Measurements from ENCODE around the gene PNMA6A. TPM values are rescaled to one million over a fixed set of nuclear protein-coding genes. Genes with fewer than 3 reads are reported as not detected.
A peak's percentile ranks its signal among the peaks of the same experiment; 100 is the strongest.
"Not testable (repeated sequence)": the region's sequence is repeated elsewhere in the genome, so short reads cannot be mapped to it uniquely, and the experiment has no call there.

PNMA6A gene
- 1.2 TPM for total RNA-seq
- long read RNA-seq, partial matches to known transcripts = 0 of 1 reads
- long read RNA-seq, other reads (novel, unspliced or antisense) = 1 of 1 reads

- peak; percentile 65 to 82 for ATAC-seq
- H3K36me3 ChIP-seq; H3K27me3 ChIP-seq (ENCODE audit: low read depth); intact Hi-C loops (cut with DNase I); H3K27ac ChIP-seq; DNase-seq; H3K4me1 ChIP-seq; H3K9me3 ChIP-seq; H3K4me3 ChIP-seq: not testable (repeated sequence)
These were observed at the start of gene PNMA6A for GRCh38 chrX:153071909-153072583. TSS of gene PNMA6A (plus strand) at chrX:153072454. CDS start at chrX:153073063, 609 bp downstream.

- H3K36me3 ChIP-seq; H3K27ac ChIP-seq; H3K9me3 ChIP-seq; H3K4me3 ChIP-seq; H3K4me1 ChIP-seq; DNase-seq; ATAC-seq; H3K27me3 ChIP-seq (ENCODE audit: low read depth); intact Hi-C loops (cut with DNase I): not testable (repeated sequence)
These were observed 45.8 kb upstream of the PNMA6A start for GRCh38 chrX:153026501-153026900.

GRCh38 chrX:153028487-153028886, 43.8 kb upstream of the PNMA6A start:
- H3K27ac ChIP-seq; intact Hi-C loops (cut with DNase I); H3K9me3 ChIP-seq; H3K36me3 ChIP-seq; H3K4me3 ChIP-seq; H3K27me3 ChIP-seq (ENCODE audit: low read depth); DNase-seq; H3K4me1 ChIP-seq; ATAC-seq: not testable (repeated sequence)

- DNase-seq = no peak
- intact Hi-C loops (cut with DNase I) = no loop called here
These were observed 43.1 kb upstream of the PNMA6A start for GRCh38 chrX:153029162-153029561.

GRCh38 chrX:153029875-153030274, 42.4 kb upstream of the PNMA6A start:
- Histone ChIP-seq H3K27ac (no peak overlapping the region), H3K27me3 (ENCODE audit: low read depth) (no peaks in the 10 kb centered on the region), H3K4me1 (no peaks in the 10 kb centered on the region), H3K4me3 (no peak overlapping the region), H3K9me3 (no peaks in the 10 kb centered on the region), H3K36me3 (no peaks in the 10 kb centered on the region)
- no peak for TF ChIP-seq CTCF (IDR thresholded peaks at IDR 0.05)
- DNase-seq (no peak), ATAC-seq (no peak)
- intact Hi-C loops (cut with DNase I) = no loop called here

More at GRCh38 chrX:153029162-153029561, 43.1 kb upstream of the PNMA6A start:
- H3K4me3 ChIP-seq = no peak overlapping the region
- H3K4me1 ChIP-seq = no peaks in the 10 kb centered on the region
- H3K9me3 ChIP-seq = no peaks in the 10 kb centered on the region
- no peak overlapping the region for H3K27ac ChIP-seq
- H3K27me3 ChIP-seq (ENCODE audit: low read depth) = no peaks in the 10 kb centered on the region
- no peak for ATAC-seq
- TF ChIP-seq CTCF (IDR thresholded peaks at IDR 0.05) = no peak
- no peaks in the 10 kb centered on the region for H3K36me3 ChIP-seq

- Histone ChIP-seq H3K27ac (no peak overlapping the region), H3K27me3 (ENCODE audit: low read depth) (no peaks in the 10 kb centered on the region), H3K9me3 (no peaks in the 10 kb centered on the region), H3K4me3 (no peak overlapping the region), H3K4me1 (no peaks in the 10 kb centered on the region), H3K36me3 (no peaks in the 10 kb centered on the region)
- TF ChIP-seq CTCF (IDR thresholded peaks at IDR 0.05) = no peak
- ATAC-seq (no peak), DNase-seq (no peak)
- intact Hi-C loops (cut with DNase I) = no loop called here
These were observed 41.5 kb upstream of the PNMA6A start for GRCh38 chrX:153030801-153031200.

- ATAC-seq = peak; percentile 87 to 94
- H3K27me3 ChIP-seq (ENCODE audit: low read depth) = no peaks in the 10 kb centered on the region
- H3K9me3 ChIP-seq = no peaks in the 10 kb centered on the region
- no peaks in the 10 kb centered on the region for H3K4me1 ChIP-seq
- peak; percentile 84 for DNase-seq
- H3K36me3 ChIP-seq = no peaks in the 10 kb centered on the region
- peak overlapping the region; percentile 62 for H3K27ac ChIP-seq
- TF ChIP-seq CTCF (IDR thresholded peaks at IDR 0.05) = peak; percentile 80
- H3K4me3 ChIP-seq = peak overlapping the region; percentile 42
- intact Hi-C loops (cut with DNase I) = no loop called here
These were observed 39.7 kb upstream of the PNMA6A start for GRCh38 chrX:153032397-153033118.

Data from lower lobe of right lung (tissue), 2 donors.